DMS114 treated with DMSO at 0.1 percent for 48 hours (cell line): ENCODE measurements around the gene HCK.
"Not testable (repeated sequence)": the region's sequence is repeated elsewhere in the genome, so short reads cannot be mapped to it uniquely, and the experiment has no call there.

ENCODE experiments used
- DNase-seq: peaks from one replicate; lab custom pipeline; 2025; ENCODE audit not compliant: unreplicated experiment; lab: John Stamatoyannopoulos, UW

HCK gene

GRCh38 chr20:32028647-32029372 lies 23.2 kb upstream of the HCK start:
- no peak for DNase-seq

- DNase-seq, result no peak
Measured at GRCh38 chr20:32029561-32029960, 22.5 kb upstream of the HCK start.

GRCh38 chr20:32031007-32031958 lies 20.8 kb upstream of the HCK start:
- peak; percentile 61 for DNase-seq

- DNase-seq, result no peak
Measured at GRCh38 chr20:32033316-32033715, 18.7 kb upstream of the HCK start.

GRCh38 chr20:32033721-32034120 lies 18.3 kb upstream of the HCK start:
- not testable (repeated sequence) for DNase-seq

GRCh38 chr20:32034581-32035425 lies 17.2 kb upstream of the HCK start:
- DNase-seq, result no peak

- DNase-seq, result no peak
Measured at GRCh38 chr20:32035426-32035779, 16.6 kb upstream of the HCK start.

- no peak for DNase-seq
Measured at GRCh38 chr20:32036252-32036651, 15.8 kb upstream of the HCK start.

GRCh38 chr20:32036716-32037485 lies 15.1 kb upstream of the HCK start:
- no peak for DNase-seq

- no peak for DNase-seq
Measured at GRCh38 chr20:32037929-32038328, 14.1 kb upstream of the HCK start.

GRCh38 chr20:32040142-32040953 lies 11.7 kb upstream of the HCK start:
- no peak for DNase-seq

GRCh38 chr20:32045999-32046398 lies 6.0 kb upstream of the HCK start:
- DNase-seq, result no peak

- no peak for DNase-seq
Measured at GRCh38 chr20:32050324-32050841, 1.7 kb upstream of the HCK start.

GRCh38 chr20:32050851-32051556 lies 1.0 kb upstream of the HCK start:
- DNase-seq, result no peak

- DNase-seq, result no peak
Measured at GRCh38 chr20:32051720-32052089, 337 bp upstream of the HCK start.

GRCh38 chr20:32052778-32053362 lies 828 bp downstream of the HCK start:
- DNase-seq, result no peak

GRCh38 chr20:32053648-32054047 lies 1.6 kb downstream of the HCK start:
- DNase-seq, result no peak

GRCh38 chr20:32056708-32057483 lies 4.9 kb downstream of the HCK start:
- no peak for DNase-seq
